PC-9 (cell line): ENCODE measurements around the gene OR2M5.

Source experiments
- CTCF ChIP-seq: fragments of 200-600 bp; sonication (generic); conservative IDR thresholded peaks from 2 replicates; pipeline ENCODE4 v1.6.1; 2017; ENCODE audit warnings: mixed run types, antibody characterized with exemption, mild to moderate bottlenecking, moderate library complexity
- EZH2 ChIP-seq: fragments of 200-600 bp; sonication (generic); IDR thresholded peaks from 2 replicates; pipeline ENCODE4 v1.8.0; 2017; ENCODE audit warnings: antibody characterized with exemption, low read depth

- TF ChIP-seq CTCF (no peak), EZH2 (no peak)
Observed at GRCh38 chr1:248152056-248152827, 7.3 kb downstream of the OR2M5 start.
